Measurements from ENCODE around the gene NCOA5.
A peak's percentile ranks its signal among the peaks of the same experiment; 100 is the strongest.

Gene NCOA5

GRCh38 chr20:46058599-46059281 lies 31.0 kb downstream of the NCOA5 start:
- H3K27me3 ChIP-seq (ENCODE audit: control insufficient read depth in 3 of 3, insufficient read depth in 3 of 3, low read depth in 1 of 3, low read length in 3 of 3) = peaks cover 0 to 21% (median 7%) of the 10 kb centered on the region in 3 experiments
- no peak overlapping the region for H3K4ac ChIP-seq (ENCODE audit: low read length)
- H3K4me1 ChIP-seq (ENCODE audit: control insufficient read depth in 2 of 2, insufficient read depth in 1 of 2, low read depth in 1 of 2, low read length in 2 of 2) = peaks cover 0 to 8% of the 10 kb centered on the region in 2 donors
- H2BK120ac ChIP-seq (ENCODE audit: low read depth, low read length) = no peak overlapping the region
- H3K18ac ChIP-seq (ENCODE audit: low read length) = no peak overlapping the region
- WGBS, 2 donors (ENCODE audit: extremely low coverage in 2 of 2, insufficient read length in 2 of 2, insufficient replicate concordance in 1 of 2) = no CpG with 5 or more reads among the region's 35 CpGs
- no peak overlapping the region for H2BK5ac ChIP-seq (ENCODE audit: low read length)
- peak; percentile 29 for DNase-seq (ENCODE audit: low spot score)
- H3K23ac ChIP-seq (ENCODE audit: low read depth, low read length, poor library complexity) = peak overlapping the region; percentile 17
- peak overlapping the region; percentile 35 for H3K4me2 ChIP-seq (ENCODE audit: insufficient read depth, low read length, poor library complexity, severe bottlenecking)
- no peak overlapping the region for H4K8ac ChIP-seq (ENCODE audit: low read depth, low read length)
- H3K27ac ChIP-seq (replicated peaks; ENCODE audit: low read length) = no peak overlapping the region
- H2BK15ac ChIP-seq (ENCODE audit: low read length) = no peak overlapping the region
- no peaks in the 10 kb centered on the region for H3K79me1 ChIP-seq (ENCODE audit: low read depth, low read length)
- H3K36me3 ChIP-seq (replicated peaks in 1 of 2; ENCODE audit: control insufficient read depth in 2 of 2, insufficient read depth in 2 of 2, low read length in 2 of 2) = peaks cover 29 to 47% of the 10 kb centered on the region in 2 donors
- H2BK12ac ChIP-seq (ENCODE audit: low read length) = no peak overlapping the region
- H3K4me3 ChIP-seq (ENCODE audit: low read length in 2 of 2) = no peak overlapping the region
- peaks cover 0 to 2% of the 10 kb centered on the region in 2 donors for H3K9me3 ChIP-seq (replicated peaks in 1 of 2; ENCODE audit: control insufficient read depth in 2 of 2, insufficient read depth in 1 of 2, low read depth in 1 of 2, low read length in 2 of 2)
- no peak overlapping the region for H2AFZ ChIP-seq (ENCODE audit: low read length)
- no peak overlapping the region for H2AK5ac ChIP-seq (ENCODE audit: low read depth, low read length)
- peak overlapping the region; percentile 38 for H3K9ac ChIP-seq (ENCODE audit: low read depth, low read length, poor library complexity)
- no peak overlapping the region for H4K91ac ChIP-seq (ENCODE audit: low read depth, low read length, poor library complexity)
- H3K14ac ChIP-seq (ENCODE audit: low read length) = no peak overlapping the region

- no peak overlapping the region for H2BK12ac ChIP-seq (ENCODE audit: low read length)
- no peak overlapping the region for H3K27ac ChIP-seq (replicated peaks; ENCODE audit: low read length)
- no peak overlapping the region for H3K4me3 ChIP-seq (ENCODE audit: low read length in 2 of 2)
- H3K23ac ChIP-seq (ENCODE audit: low read depth, low read length, poor library complexity) = peak overlapping the region; percentile 44
- no peak overlapping the region for H2BK5ac ChIP-seq (ENCODE audit: low read length)
- H3K14ac ChIP-seq (ENCODE audit: low read length) = no peak overlapping the region
- H3K36me3 ChIP-seq (replicated peaks in 1 of 2; ENCODE audit: control insufficient read depth in 2 of 2, insufficient read depth in 2 of 2, low read length in 2 of 2) = peaks cover 22 to 40% of the 10 kb centered on the region in 2 donors
- no peak overlapping the region for H3K9ac ChIP-seq (ENCODE audit: low read depth, low read length, poor library complexity)
- peak overlapping the region; percentile 35 for H3K4me2 ChIP-seq (ENCODE audit: insufficient read depth, low read length, poor library complexity, severe bottlenecking)
- no CpG with 5 or more reads among the region's 66 CpGs for WGBS, 2 donors (ENCODE audit: extremely low coverage in 2 of 2, insufficient read length in 2 of 2, insufficient replicate concordance in 1 of 2)
- no peak overlapping the region for H2AK5ac ChIP-seq (ENCODE audit: low read depth, low read length)
- no peak overlapping the region for H2BK120ac ChIP-seq (ENCODE audit: low read depth, low read length)
- H4K8ac ChIP-seq (ENCODE audit: low read depth, low read length) = no peak overlapping the region
- H3K4ac ChIP-seq (ENCODE audit: low read length) = no peak overlapping the region
- H3K27me3 ChIP-seq (ENCODE audit: control insufficient read depth in 3 of 3, insufficient read depth in 3 of 3, low read depth in 1 of 3, low read length in 3 of 3) = peaks cover 0 to 21% (median 7%) of the 10 kb centered on the region in 3 experiments
- H3K4me1 ChIP-seq (ENCODE audit: control insufficient read depth in 2 of 2, insufficient read depth in 1 of 2, low read depth in 1 of 2, low read length in 2 of 2) = peaks cover 0 to 8% of the 10 kb centered on the region in 2 donors
- H2AFZ ChIP-seq (ENCODE audit: low read length) = no peak overlapping the region
- no peaks in the 10 kb centered on the region for H3K79me1 ChIP-seq (ENCODE audit: low read depth, low read length)
- H4K91ac ChIP-seq (ENCODE audit: low read depth, low read length, poor library complexity) = no peak overlapping the region
- H3K18ac ChIP-seq (ENCODE audit: low read length) = peak overlapping the region; percentile 16
- peak; percentile 45 for DNase-seq (ENCODE audit: low spot score)
- H2BK15ac ChIP-seq (ENCODE audit: low read length) = no peak overlapping the region
- H3K9me3 ChIP-seq (replicated peaks in 1 of 2; ENCODE audit: control insufficient read depth in 2 of 2, insufficient read depth in 1 of 2, low read depth in 1 of 2, low read length in 2 of 2) = peaks cover 0 to 2% of the 10 kb centered on the region in 2 donors
Measured at GRCh38 chr20:46057856-46058598, 31.7 kb downstream of the NCOA5 start.

DNA sequence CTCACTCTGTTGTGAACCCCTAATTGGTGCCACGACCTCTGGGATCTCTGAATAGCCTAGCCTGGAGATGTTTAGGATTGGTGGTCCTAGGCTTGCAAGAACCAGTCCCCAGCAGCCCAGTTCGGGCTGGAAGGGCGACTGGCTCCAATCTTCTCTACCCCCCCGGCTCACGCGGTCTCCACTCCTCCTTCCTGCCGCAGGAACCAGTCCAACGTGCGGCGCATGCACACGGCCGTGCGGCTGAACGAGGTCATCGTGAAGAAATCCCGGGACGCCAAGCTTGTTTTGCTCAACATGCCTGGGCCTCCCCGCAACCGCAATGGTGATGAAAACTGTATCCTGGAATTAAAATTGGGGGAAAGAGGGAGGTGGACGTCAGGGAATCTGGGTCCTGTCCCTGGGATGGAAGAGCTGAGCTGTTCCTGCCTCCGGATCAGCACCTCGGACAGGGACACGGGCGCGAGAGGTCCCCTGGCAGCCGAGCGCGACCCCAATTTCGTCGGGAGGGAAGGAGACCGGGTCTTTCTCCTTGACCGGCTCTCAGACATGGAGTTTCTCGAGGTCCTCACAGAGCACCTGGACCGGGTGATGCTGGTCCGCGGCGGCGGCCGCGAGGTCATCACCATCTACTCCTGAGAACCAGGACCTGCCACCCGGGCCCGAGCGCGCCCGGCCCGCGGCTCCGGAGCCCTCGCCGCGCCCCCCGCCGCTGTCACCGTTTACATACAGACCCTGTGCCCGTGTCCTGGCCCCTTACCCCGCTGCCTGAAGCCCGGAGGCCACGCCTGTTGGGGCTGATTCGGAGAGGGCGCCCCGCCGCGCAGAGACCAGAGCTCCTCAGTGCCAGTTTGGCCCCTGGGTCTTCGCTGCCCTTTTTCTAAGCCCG lies 32.5 kb downstream of the NCOA5 start:
- Histone ChIP-seq H3K79me1 (ENCODE audit: low read depth, low read length) (no peaks in the 10 kb centered on the region), H2BK15ac (ENCODE audit: low read length) (no peak overlapping the region), H4K91ac (ENCODE audit: low read depth, low read length, poor library complexity) (no peak overlapping the region), H3K27ac (replicated peaks; ENCODE audit: low read length) (no peak overlapping the region), H3K4ac (ENCODE audit: low read length) (no peak overlapping the region), H3K9me3 (replicated peaks in 1 of 2; ENCODE audit: control insufficient read depth in 2 of 2, insufficient read depth in 1 of 2, low read depth in 1 of 2, low read length in 2 of 2) (peaks cover 0 to 2% of the 10 kb centered on the region in 2 donors), H3K4me1 (ENCODE audit: control insufficient read depth in 2 of 2, insufficient read depth in 1 of 2, low read depth in 1 of 2, low read length in 2 of 2) (peaks cover 0 to 8% of the 10 kb centered on the region in 2 donors), H2BK120ac (ENCODE audit: low read depth, low read length) (no peak overlapping the region), H2BK12ac (ENCODE audit: low read length) (no peak overlapping the region), H3K14ac (ENCODE audit: low read length) (no peak overlapping the region), H2BK5ac (ENCODE audit: low read length) (no peak overlapping the region), H4K8ac (ENCODE audit: low read depth, low read length) (no peak overlapping the region), H3K27me3 (ENCODE audit: control insufficient read depth in 3 of 3, insufficient read depth in 3 of 3, low read depth in 1 of 3, low read length in 3 of 3) (peaks cover 0 to 21% (median 7%) of the 10 kb centered on the region in 3 experiments), H3K23ac (ENCODE audit: low read depth, low read length, poor library complexity) (peak overlapping the region; percentile 34), H3K4me3 (ENCODE audit: low read length in 2 of 2) (no peak overlapping the region), H3K36me3 (replicated peaks in 1 of 2; ENCODE audit: control insufficient read depth in 2 of 2, insufficient read depth in 2 of 2, low read length in 2 of 2) (peaks cover 14 to 32% of the 10 kb centered on the region in 2 donors), H3K4me2 (ENCODE audit: insufficient read depth, low read length, poor library complexity, severe bottlenecking) (peak overlapping the region; percentile 29), H3K9ac (ENCODE audit: low read depth, low read length, poor library complexity) (no peak overlapping the region), H2AFZ (ENCODE audit: low read length) (no peak overlapping the region), H2AK5ac (ENCODE audit: low read depth, low read length) (no peak overlapping the region), H3K18ac (ENCODE audit: low read length) (peak overlapping the region; percentile 16)
- no CpG with 5 or more reads among the region's 65 CpGs for WGBS, 2 donors (ENCODE audit: extremely low coverage in 2 of 2, insufficient read length in 2 of 2, insufficient replicate concordance in 1 of 2)
- DNase-seq (ENCODE audit: low spot score) = peak; percentile 80

Data from neuronal stem cell (in vitro differentiated cells).